ENCODE measurements around the gene ANKRD62.
"Not testable (repeated sequence)": the region's sequence is repeated elsewhere in the genome, so short reads cannot be mapped to it uniquely, and the experiment has no call there.

ANKRD62 gene

GRCh38 chr18:12101266-12101665 is 7.6 kb downstream of the ANKRD62 start:
- DNase-seq, result no peak

DNA sequence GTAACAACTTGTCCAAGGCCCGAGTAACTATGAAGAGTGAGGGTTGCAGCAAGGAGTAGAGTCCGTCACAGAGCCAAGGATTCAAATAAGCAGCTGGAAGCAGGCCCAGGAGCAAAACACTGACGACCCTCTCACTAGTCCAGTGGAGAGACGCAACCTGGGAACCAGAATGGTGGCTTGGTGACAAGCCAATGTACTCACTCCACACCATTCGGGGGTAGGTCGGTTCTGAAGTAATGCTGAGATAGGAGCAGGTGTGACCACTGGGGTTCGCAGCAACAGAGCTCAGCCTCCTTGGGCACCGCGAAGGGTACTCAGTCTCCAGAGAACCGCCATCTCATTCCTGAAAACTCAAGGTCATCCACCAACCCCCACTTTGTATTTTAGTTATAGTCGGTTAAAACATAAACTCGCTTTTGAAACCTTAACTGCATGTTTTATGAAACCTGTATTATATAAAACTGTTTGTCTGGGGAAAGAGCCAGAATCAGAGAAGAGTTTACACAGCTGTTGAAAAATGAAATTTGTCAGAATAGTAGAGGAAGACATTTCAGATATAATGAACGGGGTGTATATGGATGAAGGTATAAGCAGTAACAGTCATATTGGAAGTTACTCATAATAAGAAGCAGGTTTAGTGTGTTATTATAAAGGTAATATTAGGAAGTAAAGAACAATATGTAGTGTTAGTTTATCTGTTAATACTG is 8.6 kb downstream of the ANKRD62 start:
- DNase-seq, result no peak

- DNase-seq, result no peak
These were observed 12.8 kb downstream of the ANKRD62 start for GRCh38 chr18:12106471-12106870.

DNA sequence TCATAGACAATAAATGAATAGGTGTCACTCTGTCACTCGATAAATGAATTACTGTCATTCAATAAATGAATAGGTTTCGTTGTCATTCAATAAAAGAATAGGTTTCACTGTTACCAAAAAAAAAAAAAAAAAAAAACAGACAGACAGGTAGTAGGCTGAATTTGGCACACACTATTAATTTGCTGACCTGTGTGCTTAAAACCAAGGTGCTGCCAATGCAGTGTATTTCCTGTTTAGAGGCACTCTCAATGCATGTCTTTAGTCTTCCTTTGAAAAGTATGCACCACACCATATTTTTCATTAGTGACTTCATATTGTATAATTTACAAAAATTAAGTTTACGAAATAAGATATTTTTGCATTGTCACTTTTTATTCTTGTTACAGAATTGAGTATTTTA is 16.2 kb downstream of the ANKRD62 start:
- no peak for DNase-seq

DNA sequence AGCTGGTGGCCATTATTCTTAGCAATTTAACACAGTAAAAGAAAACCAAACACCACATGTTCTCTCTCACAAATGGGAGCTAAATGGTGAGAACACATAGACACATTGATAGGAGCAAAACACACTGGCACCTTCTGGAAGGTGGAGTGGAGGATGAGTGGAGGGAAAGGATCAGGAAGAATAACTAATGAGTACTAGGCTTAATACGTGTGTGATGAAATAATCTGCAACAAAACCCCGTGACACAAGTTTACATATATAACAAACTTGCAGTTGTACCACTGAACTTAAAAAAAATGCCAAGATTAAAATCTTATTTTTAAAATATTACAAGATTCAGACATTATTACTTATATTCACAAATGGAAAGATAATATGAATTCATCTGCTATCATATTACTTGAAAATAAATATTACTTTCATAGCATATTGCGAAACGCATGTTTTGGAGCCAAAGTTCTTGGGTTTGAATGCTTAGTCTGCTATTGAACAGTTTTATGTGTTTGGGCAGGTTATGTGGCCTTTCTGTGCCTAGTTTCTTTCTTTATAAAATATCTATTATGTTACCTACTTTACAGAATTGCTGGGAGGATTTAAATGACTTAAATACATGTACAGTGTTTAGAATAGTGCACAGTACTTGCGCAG is 20.5 kb downstream of the ANKRD62 start:
- no peak for DNase-seq

- no peak for DNase-seq
These were observed 25.7 kb downstream of the ANKRD62 start for GRCh38 chr18:12119358-12119757.

GRCh38 chr18:12121175-12122042 is 27.8 kb downstream of the ANKRD62 start:
- DNase-seq, result no peak

GRCh38 chr18:12122043-12122389 is 28.4 kb downstream of the ANKRD62 start:
- not testable (repeated sequence) for DNase-seq

GRCh38 chr18:12127647-12128046 is 34.0 kb downstream of the ANKRD62 start:
- not testable (repeated sequence) for DNase-seq

- DNase-seq, result not testable (repeated sequence)
These were observed 45.2 kb downstream of the ANKRD62 start for GRCh38 chr18:12138831-12139230.

DNA sequence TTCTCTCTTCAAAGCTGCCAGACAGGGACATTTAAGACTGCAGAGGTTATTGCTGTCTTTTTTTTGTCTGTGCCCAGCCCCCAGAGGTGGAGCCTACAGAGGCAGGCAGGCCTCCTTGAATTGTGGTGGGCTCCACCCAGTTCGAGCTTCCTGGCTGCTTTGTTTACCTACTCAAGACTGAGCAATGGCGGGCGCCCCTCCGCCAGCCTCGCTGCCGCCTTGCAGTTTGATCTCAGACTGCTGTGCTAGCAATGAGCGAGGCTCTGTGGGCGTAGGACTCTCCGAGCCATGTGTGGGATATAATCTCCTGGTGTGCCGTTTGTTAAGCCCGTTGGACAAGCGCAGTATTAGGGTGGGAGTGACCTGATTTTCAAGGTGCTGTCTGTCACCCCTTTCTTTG is 47.2 kb downstream of the ANKRD62 start:
- DNase-seq, result not testable (repeated sequence)

DNA sequence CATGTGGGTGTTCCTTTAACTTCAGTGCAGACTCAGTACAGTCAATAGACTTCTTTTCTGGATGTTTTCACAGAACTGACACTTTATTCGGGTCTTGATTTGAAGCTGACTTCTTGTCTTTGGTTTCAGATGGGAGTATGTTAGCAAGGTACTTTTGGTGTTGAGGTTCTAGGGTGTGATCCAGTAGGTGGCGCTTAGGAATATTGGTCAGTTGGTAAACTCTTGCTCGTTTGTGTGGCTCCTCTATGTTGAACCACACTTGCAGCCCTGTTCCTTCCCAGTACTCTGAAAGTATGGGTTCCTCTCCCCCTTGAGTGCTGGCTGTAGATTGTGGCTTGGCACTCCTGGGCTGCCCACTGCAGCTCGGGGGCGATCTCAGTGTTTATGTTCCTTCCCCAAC is 48.1 kb downstream of the ANKRD62 start:
- not testable (repeated sequence) for DNase-seq

DNA sequence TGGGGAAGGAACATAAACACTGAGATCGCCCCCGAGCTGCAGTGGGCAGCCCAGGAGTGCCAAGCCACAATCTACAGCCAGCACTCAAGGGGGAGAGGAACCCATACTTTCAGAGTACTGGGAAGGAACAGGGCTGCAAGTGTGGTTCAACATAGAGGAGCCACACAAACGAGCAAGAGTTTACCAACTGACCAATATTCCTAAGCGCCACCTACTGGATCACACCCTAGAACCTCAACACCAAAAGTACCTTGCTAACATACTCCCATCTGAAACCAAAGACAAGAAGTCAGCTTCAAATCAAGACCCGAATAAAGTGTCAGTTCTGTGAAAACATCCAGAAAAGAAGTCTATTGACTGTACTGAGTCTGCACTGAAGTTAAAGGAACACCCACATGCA is 55.8 kb downstream of the ANKRD62 start:
- not testable (repeated sequence) for DNase-seq

GRCh38 chr18:12154361-12154760 is 60.7 kb downstream of the ANKRD62 start:
- no peak for DNase-seq

GRCh38 chr18:12155996-12156395 is 62.4 kb downstream of the ANKRD62 start:
- no peak for DNase-seq

GRCh38 chr18:12159446-12159845 is 65.8 kb downstream of the ANKRD62 start:
- DNase-seq, result no peak

DNA sequence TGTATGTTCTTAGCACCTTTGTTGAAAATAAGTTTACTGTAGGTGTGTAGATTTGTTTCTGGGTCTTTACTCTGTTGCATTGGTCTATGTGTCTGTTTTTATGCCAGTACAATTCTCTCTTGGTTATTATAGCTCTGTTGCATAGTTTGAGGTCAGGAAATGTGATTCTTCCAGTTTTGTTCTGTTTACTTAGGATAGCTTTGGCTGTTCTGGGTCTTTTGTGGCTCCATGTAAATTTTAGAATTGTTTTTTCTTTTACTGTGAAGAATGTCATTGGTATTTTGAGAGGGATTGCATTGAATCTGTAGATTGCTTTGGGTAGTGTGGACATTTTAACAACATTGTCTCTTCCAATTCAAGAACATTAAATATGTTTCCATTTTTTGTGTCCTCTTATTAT is 69.1 kb downstream of the ANKRD62 start:
- no peak for DNase-seq

GRCh38 chr18:12165038-12165768 is 71.6 kb downstream of the ANKRD62 start:
- DNase-seq, result no peak

Data from NCI-H2171 treated with DMSO at 0.1 percent for 48 hours (cell line).